OCI-LY3 (cell line): Measurements from ENCODE around the gene ZNF429.

Source experiments
- EZH2phosphoT487 ChIP-seq: fragments of 200-600 bp; shearing (Covaris generic); IDR thresholded peaks from 2 replicates; pipeline ENCODE4 v1.6.1; 2018; ENCODE audit warnings: antibody characterized with exemption, mixed run types, low read depth
- TF ChIP-seq, protein P1 (sequence below): fragments of 200-600, 300-600 bp; sonication (generic); IDR thresholded peaks from 2 replicates; pipeline ENCODE4 v1.5.1; 2014; ENCODE audit warnings: antibody characterized with exemption, low read length, low read depth

DNA sequence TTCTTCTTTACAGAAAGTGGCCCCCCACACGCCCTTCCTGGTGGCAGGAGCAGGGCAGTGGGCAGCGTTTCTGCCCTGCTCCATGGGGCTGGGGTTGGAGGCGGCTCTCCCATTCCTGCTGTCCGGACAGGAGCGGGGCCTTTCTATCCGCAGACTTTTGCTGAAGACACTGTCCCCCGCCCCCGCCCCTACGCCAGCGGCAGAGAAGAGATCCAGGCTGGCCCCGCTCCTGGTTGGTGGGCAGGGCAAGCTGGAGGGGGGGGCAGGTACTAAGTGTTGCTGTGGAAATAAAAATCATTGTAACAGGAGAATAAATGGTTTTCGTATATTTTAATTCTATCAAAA lies 81.7 kb downstream of the ZNF429 start:
- TF ChIP-seq, protein P1, sequence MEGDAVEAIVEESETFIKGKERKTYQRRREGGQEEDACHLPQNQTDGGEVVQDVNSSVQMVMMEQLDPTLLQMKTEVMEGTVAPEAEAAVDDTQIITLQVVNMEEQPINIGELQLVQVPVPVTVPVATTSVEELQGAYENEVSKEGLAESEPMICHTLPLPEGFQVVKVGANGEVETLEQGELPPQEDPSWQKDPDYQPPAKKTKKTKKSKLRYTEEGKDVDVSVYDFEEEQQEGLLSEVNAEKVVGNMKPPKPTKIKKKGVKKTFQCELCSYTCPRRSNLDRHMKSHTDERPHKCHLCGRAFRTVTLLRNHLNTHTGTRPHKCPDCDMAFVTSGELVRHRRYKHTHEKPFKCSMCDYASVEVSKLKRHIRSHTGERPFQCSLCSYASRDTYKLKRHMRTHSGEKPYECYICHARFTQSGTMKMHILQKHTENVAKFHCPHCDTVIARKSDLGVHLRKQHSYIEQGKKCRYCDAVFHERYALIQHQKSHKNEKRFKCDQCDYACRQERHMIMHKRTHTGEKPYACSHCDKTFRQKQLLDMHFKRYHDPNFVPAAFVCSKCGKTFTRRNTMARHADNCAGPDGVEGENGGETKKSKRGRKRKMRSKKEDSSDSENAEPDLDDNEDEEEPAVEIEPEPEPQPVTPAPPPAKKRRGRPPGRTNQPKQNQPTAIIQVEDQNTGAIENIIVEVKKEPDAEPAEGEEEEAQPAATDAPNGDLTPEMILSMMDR, result no peak
- no peak for TF ChIP-seq EZH2phosphoT487
